K562 (cell line): ENCODE data around the gene NRG2. TPM values are rescaled to one million over a fixed set of nuclear protein-coding genes. Genes with fewer than 3 reads are reported as not detected.

ENCODE experiments used
- ATAC-seq: fragments of 200-7000 bp; cut with Tn5 transposase; 3 replicates; pipeline ENCODE4 v1.9.1; 2020; ENCODE audit warnings: moderate library complexity
- BruUV-seq: library from RNA; stranded (reverse); fragments of 400-500 nt; replicated peaks from 2 replicates; lab custom pipeline; 2021; lab: Mats Ljungman, UMichigan
- CTCF ChIA-PET: fragments of 300-600 bp; formaldehyde crosslinking; extraction: SDS; loops from one replicate; lab custom pipeline; 2021; ENCODE audit warnings: low intra/inter-chr PET ratio; lab: Yijun Ruan, JAX
- POLR2A ChIA-PET: fragments of 300-600, 350-650 bp; sonication (Branson Sonifier 250); formaldehyde crosslinking; extraction: SDS; loops from one replicate; lab custom pipeline; 2021; ENCODE audit warnings: antibody characterized with exemption, inconsistent platforms; lab: Yijun Ruan, JAX
- DNase-seq, 4 experiments: peaks; one replicate each; pipeline versions ENCODE4 v3.0.0 to v3.0.0-alpha.2; 2011 to 2018; ENCODE audit warnings: low spot score in 3 of 4, mixed read lengths in 3 of 4; ENCODE audit errors: extremely low read depth in 1 of 4
- FAIRE-seq: peaks from 2 replicates; lab custom pipeline; 2011; peaks lifted over from hg19 to GRCh38; lab: Jason Lieb, UNC
- H2AFZ ChIP-seq: 2 replicates; pipeline ENCODE4 v1.6.0; 2011; ENCODE audit warnings: low read depth, low read length, control low read depth, inconsistent platforms
- H3K27ac ChIP-seq: fragments of 200-600 bp; 3 replicates; pipeline ENCODE4 v1.8.0; 2011; ENCODE audit warnings: low read depth, mild to moderate bottlenecking, control low read depth, inconsistent platforms, low read length, moderate library complexity, mixed read lengths; ENCODE audit errors: extremely low read depth
- H3K27me3 ChIP-seq, 2 experiments: fragments of 300-600 bp in 1 of 2; 2 replicates in 1 of 2; 3 replicates in 1 of 2; pipeline versions ENCODE4 v1.6.0 to v1.8.0; 2011; ENCODE audit warnings: inconsistent platforms in 2 of 2, low read length in 2 of 2, mild to moderate bottlenecking in 1 of 2, mixed read lengths in 1 of 2, moderate library complexity in 1 of 2; ENCODE audit not compliant: control insufficient read depth in 2 of 2, insufficient read depth in 2 of 2
- H3K36me3 ChIP-seq: fragments of 300-600 bp; 3 replicates; pipeline ENCODE4 v1.8.0; 2011; ENCODE audit warnings: mild to moderate bottlenecking, low read length, inconsistent platforms; ENCODE audit not compliant: control insufficient read depth, insufficient read depth
- H3K4me1 ChIP-seq, 2 experiments: fragments of 200-600 bp in 1 of 2; replicated peaks in 1 of 2; 2 replicates in 1 of 2; 3 replicates in 1 of 2; pipeline versions ENCODE4 v1.5.1 to v1.8.0; 2011; ENCODE audit warnings: inconsistent platforms in 2 of 2, low read length in 2 of 2, mild to moderate bottlenecking in 1 of 2, mixed read lengths in 1 of 2, moderate library complexity in 1 of 2; ENCODE audit not compliant: control insufficient read depth in 2 of 2, insufficient read depth in 2 of 2
- H3K4me2 ChIP-seq: 2 replicates; pipeline ENCODE4 v1.6.1; 2011; ENCODE audit warnings: low read length, control low read depth, inconsistent platforms, mixed read lengths; ENCODE audit not compliant: insufficient read depth
- H3K4me3 ChIP-seq: fragments of 200-600 bp; sonication (generic), shearing (Covaris generic); 2 replicates; pipeline ENCODE4 v1.5.1; 2016; ENCODE audit warnings: control low read depth, inconsistent platforms
- H3K79me2 ChIP-seq: fragments of 200-600 bp; 3 replicates; pipeline ENCODE4 v1.8.0; 2011; ENCODE audit warnings: low read length, inconsistent platforms; ENCODE audit not compliant: control insufficient read depth, insufficient read depth
- H3K9ac ChIP-seq, 2 experiments: 2 replicates each; pipeline versions ENCODE4 v1.6.0 to v1.6.1; 2011; ENCODE audit warnings: low read depth in 2 of 2, low read length in 2 of 2, control low read depth in 1 of 2, inconsistent platforms in 1 of 2, mild to moderate bottlenecking in 1 of 2, mixed read lengths in 1 of 2; ENCODE audit not compliant: insufficient read depth in 1 of 2
- H3K9me1 ChIP-seq: one replicate; pipeline ENCODE4 v1.6.0; 2011; ENCODE audit warnings: inconsistent platforms, mild to moderate bottlenecking, low read length, moderate library complexity; ENCODE audit not compliant: control insufficient read depth, insufficient read depth
- H3K9me3 ChIP-seq: replicated peaks from 2 replicates; pipeline ENCODE4 v1.5.1; 2011; ENCODE audit warnings: low read depth, low read length, inconsistent platforms; ENCODE audit not compliant: control insufficient read depth, insufficient read depth
- H4K20me1 ChIP-seq: replicated peaks from 2 replicates; pipeline ENCODE4 v1.6.1; 2011; ENCODE audit warnings: low read length, inconsistent platforms, mixed read lengths; ENCODE audit not compliant: control insufficient read depth, insufficient read depth
- BDP1 ChIP-seq: IDR thresholded peaks from 3 replicates; pipeline ENCODE4 v1.6.1; 2011; ENCODE audit not compliant: insufficient read length, insufficient read depth
- MAZ ChIP-seq, 2 experiments: fragments of 450-650 bp in 1 of 2; sonication (generic) in 1 of 2; formaldehyde crosslinking; IDR thresholded peaks in 1 of 2; conservative IDR thresholded peaks in 1 of 2; 2 replicates each; pipeline versions ENCODE4 v1.4.0 to v1.5.0; 2020; ENCODE audit warnings: mild to moderate bottlenecking in 1 of 2, missing genetic modification reagents in 1 of 2
- NCOA4 ChIP-seq: fragments of 450-650 bp; IDR thresholded peaks from 2 replicates; pipeline ENCODE4 v1.6.1; 2018; ENCODE audit warnings: mild to moderate bottlenecking; ENCODE audit not compliant: partially characterized antibody
- SIN3A ChIP-seq, 2 experiments: fragments of 150-350 bp in 1 of 2; IDR thresholded peaks; 2 replicates each; pipeline ENCODE4 v1.6.1; 2011 to 2016; ENCODE audit warnings: borderline replicate concordance in 2 of 2, low read depth in 2 of 2, low read length in 2 of 2, mild to moderate bottlenecking in 2 of 2, moderate library complexity in 2 of 2; ENCODE audit not compliant: control insufficient read depth in 1 of 2
- SMC3 ChIP-seq: conservative IDR thresholded peaks from 2 replicates; pipeline ENCODE4 v1.6.1; 2011; ENCODE audit warnings: low read depth, low read length, improper control_type of control experiment; ENCODE audit not compliant: insufficient read depth
- TAF7 ChIP-seq: fragments of 450-650 bp; IDR thresholded peaks from 2 replicates; pipeline ENCODE4 v1.6.1; 2016; ENCODE audit warnings: missing genetic modification characterization, missing compliant biosample characterization
- ZNF436 ChIP-seq: fragments of 250-450, 450-650 bp; sonication (Bioruptor Pico); formaldehyde crosslinking; IDR thresholded peaks from 2 replicates; pipeline ENCODE4 v1.7.0; 2020; ENCODE audit warnings: mild to moderate bottlenecking
- WGBS: fragments of 100-300 bp; shearing (Covaris generic); methylation state at CpG from one replicate; pipeline ENCODE4 v1.1.6; 2016; ENCODE audit warnings: low coverage, mixed read lengths; ENCODE audit not compliant: insufficient coverage; ENCODE audit errors: missing lambda C conversion rate; 5-methylcytosine and 5-hydroxymethylcytosine counted together
- in situ Hi-C: fragments of 300-500 bp; cut with MboI; formaldehyde crosslinking; loops from 4 replicates; pipeline ENCODE4 v1.15.0; 2018; ENCODE audit warnings: inconsistent platforms, mixed read lengths
- intact Hi-C: fragments of 100-400 bp; cut with micrococcal nuclease; formaldehyde crosslinking; loops from 2 replicates; pipeline ENCODE4 v1.14.2; 2022
- polyA plus RNA-seq, 8 experiments: library from polyadenylated mRNA; depleted of rRNA in 4 of 8; stranded (reverse) in 5 of 8; unstranded in 3 of 8; fragments of >200 nt; fragmentation: Nextera tagmentation in 2 of 8; fragmentation: Illumina TruSeq in 1 of 8; extraction: Ambion mirVana in 2 of 8; extraction: Trizol in 1 of 8; gene quantifications; 2 replicates each; pipeline versions ENCODE4 v1.2.1 to v1.2.3, GENCODE V29; 2011 to 2014; ENCODE audit warnings: inconsistent platforms in 1 of 8, missing spikeins in 1 of 8
- total RNA-seq, 7 experiments: library from RNA; depleted of rRNA in 6 of 7; stranded (reverse); fragments of >200 nt in 6 of 7; fragmentation: Illumina TruSeq in 2 of 7; extraction: Trizol in 2 of 7; gene quantifications; 2 replicates each; pipeline versions ENCODE4 v1.2.1 to v1.2.3, GENCODE V29; 2011 to 2021; ENCODE audit warnings: low replicate concordance in 1 of 7
- TF ChIP-seq, protein P1 (sequence below), 3 experiments: IDR thresholded peaks in 2 of 3; conservative IDR thresholded peaks in 1 of 3; 2 replicates each; pipeline ENCODE4 v1.5.1; 2011 to 2012; ENCODE audit warnings: low read length in 3 of 3, mild to moderate bottlenecking in 3 of 3, control low read depth in 2 of 3, improper control_type of control experiment in 1 of 3, inconsistent platforms in 1 of 3, low read depth in 1 of 3, mixed read lengths in 1 of 3, moderate library complexity in 1 of 3; ENCODE audit not compliant: insufficient read depth in 2 of 3
- TF ChIP-seq, protein P2 (sequence below): sonication (generic); formaldehyde crosslinking; IDR thresholded peaks from 2 replicates; pipeline ENCODE4 v1.8.1; 2023; ENCODE audit warnings: mild to moderate bottlenecking, missing genetic modification reagents

Gene NRG2
- total and polyA plus RNA-seq, 9 of the 15 experiments (the other 6 are each of a cell fraction or from before 2014, with no cell fraction given) = not detected

- TF ChIP-seq SMC3 (0 out of 2 replicates have a peak, but pooled peaks have one; percentile 32), ZNF436 (CRISPR knock-in tag) (no peak)
- TF ChIP-seq, protein P1, sequence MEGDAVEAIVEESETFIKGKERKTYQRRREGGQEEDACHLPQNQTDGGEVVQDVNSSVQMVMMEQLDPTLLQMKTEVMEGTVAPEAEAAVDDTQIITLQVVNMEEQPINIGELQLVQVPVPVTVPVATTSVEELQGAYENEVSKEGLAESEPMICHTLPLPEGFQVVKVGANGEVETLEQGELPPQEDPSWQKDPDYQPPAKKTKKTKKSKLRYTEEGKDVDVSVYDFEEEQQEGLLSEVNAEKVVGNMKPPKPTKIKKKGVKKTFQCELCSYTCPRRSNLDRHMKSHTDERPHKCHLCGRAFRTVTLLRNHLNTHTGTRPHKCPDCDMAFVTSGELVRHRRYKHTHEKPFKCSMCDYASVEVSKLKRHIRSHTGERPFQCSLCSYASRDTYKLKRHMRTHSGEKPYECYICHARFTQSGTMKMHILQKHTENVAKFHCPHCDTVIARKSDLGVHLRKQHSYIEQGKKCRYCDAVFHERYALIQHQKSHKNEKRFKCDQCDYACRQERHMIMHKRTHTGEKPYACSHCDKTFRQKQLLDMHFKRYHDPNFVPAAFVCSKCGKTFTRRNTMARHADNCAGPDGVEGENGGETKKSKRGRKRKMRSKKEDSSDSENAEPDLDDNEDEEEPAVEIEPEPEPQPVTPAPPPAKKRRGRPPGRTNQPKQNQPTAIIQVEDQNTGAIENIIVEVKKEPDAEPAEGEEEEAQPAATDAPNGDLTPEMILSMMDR (IDR thresholded peaks at IDR 0.05 in 2 of 3, conservative IDR thresholded peaks at IDR 0.05 in 1 of 3; ENCODE audit: insufficient read depth in 2 of 3, low read depth in 1 of 3, low read length in 3 of 3) = peak in 2 of 3 experiments; percentile 43 to 71; a peak in 3 of 6 replicates
Observed at GRCh38 chr5:140073296-140073695, 30.2 kb upstream of the NRG2 start (continued).

- in situ Hi-C loops = no loop called here
- Histone ChIP-seq H3K27me3 (no peaks in the 10 kb centered on the region), H2AFZ (no peak overlapping the region), H3K27ac (no peak overlapping the region), H3K4me1 (no peaks in the 10 kb centered on the region), H3K4me2 (no peak overlapping the region), H3K9me1 (no peaks in the 10 kb centered on the region), H4K20me1 (no peaks in the 10 kb centered on the region), H3K79me2 (no peaks in the 10 kb centered on the region), H3K9ac (no peak overlapping the region), H3K4me3 (no peak overlapping the region), H3K36me3 (no peaks in the 10 kb centered on the region), H3K9me3 (no peaks in the 10 kb centered on the region)
- ChIA-PET CTCF (interaction anchor here (0.6 to 5.3 kb wide), 10 partner anchors 11 to 285 kb away, joined by 3 to 73 read pairs (median 4); partner anchors contain the start of gene PURA), POLR2A (interaction anchor here (0.5 to 1.2 kb wide), 4 partner anchors 35 to 104 kb away, joined by 3 to 5 read pairs (median 3); no protein-coding TSS in a partner anchor)
- no peak for FAIRE-seq
- no peak for DNase-seq
- intact Hi-C loops = loop anchor here (1.0 to 2.0 kb wide), 3 partner anchors 71 to 278 kb away; no protein-coding TSS in a partner anchor
- no TSS peak for BruUV-seq
- ATAC-seq = no peak
- TF ChIP-seq SIN3A (IDR thresholded peaks at IDR 0.05; ENCODE audit: borderline replicate concordance in 2 of 2, control insufficient read depth in 1 of 2, low read depth in 2 of 2, low read length in 2 of 2) = no peak
- TF ChIP-seq NCOA4 = no peak
- TF ChIP-seq BDP1 = no peak
- TF ChIP-seq MAZ (CRISPR knock-in tag; conservative IDR thresholded peaks at IDR 0.05 in 1 of 2, IDR thresholded peaks at IDR 0.05 in 1 of 2) = no peak
- TF ChIP-seq, protein P2, sequence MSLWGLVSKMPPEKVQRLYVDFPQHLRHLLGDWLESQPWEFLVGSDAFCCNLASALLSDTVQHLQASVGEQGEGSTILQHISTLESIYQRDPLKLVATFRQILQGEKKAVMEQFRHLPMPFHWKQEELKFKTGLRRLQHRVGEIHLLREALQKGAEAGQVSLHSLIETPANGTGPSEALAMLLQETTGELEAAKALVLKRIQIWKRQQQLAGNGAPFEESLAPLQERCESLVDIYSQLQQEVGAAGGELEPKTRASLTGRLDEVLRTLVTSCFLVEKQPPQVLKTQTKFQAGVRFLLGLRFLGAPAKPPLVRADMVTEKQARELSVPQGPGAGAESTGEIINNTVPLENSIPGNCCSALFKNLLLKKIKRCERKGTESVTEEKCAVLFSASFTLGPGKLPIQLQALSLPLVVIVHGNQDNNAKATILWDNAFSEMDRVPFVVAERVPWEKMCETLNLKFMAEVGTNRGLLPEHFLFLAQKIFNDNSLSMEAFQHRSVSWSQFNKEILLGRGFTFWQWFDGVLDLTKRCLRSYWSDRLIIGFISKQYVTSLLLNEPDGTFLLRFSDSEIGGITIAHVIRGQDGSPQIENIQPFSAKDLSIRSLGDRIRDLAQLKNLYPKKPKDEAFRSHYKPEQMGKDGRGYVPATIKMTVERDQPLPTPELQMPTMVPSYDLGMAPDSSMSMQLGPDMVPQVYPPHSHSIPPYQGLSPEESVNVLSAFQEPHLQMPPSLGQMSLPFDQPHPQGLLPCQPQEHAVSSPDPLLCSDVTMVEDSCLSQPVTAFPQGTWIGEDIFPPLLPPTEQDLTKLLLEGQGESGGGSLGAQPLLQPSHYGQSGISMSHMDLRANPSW = no peak
- TF ChIP-seq TAF7 (tag) = no peak
- TF ChIP-seq, all 486 proteins: peak for 0
- WGBS = 33% methylated on average over 10 of the region's 10 CpGs
Observed at GRCh38 chr5:140072812-140073211, 29.7 kb upstream of the NRG2 start.
